ENCODE results near the gene MS4A10. TPM values are rescaled to one million over a fixed set of nuclear protein-coding genes. Genes with fewer than 3 reads are reported as not detected.

Gene MS4A10
- not detected for total RNA-seq

GRCh38 chr11:60785136-60785535, at the start of gene MS4A10:
TSS of gene MS4A10 (plus strand) at chr11:60785333. CDS start at chr11:60790336, 5,003 bp downstream.
- Histone ChIP-seq H3K36me3 (no peaks in the 10 kb centered on the region), H3K4me3 (no peak within 1 kb of the TSS), H3K9me3 (no peaks in the 10 kb centered on the region), H3K27ac (no peak within 1 kb of the TSS), H3K27me3 (no peaks in the 10 kb centered on the region), H3K4me1 (no peaks in the 10 kb centered on the region)
- intact Hi-C loops (cut with DNase I; ENCODE audit: low total_unique reads), result no loop called here
- TF ChIP-seq POLR2AphosphoS5 (IDR thresholded peaks at IDR 0.05) (no peak), CTCF (IDR thresholded peaks at IDR 0.05) (no peak)
- DNase-seq (ENCODE audit: low spot score in 2 of 2), result no peak

GRCh38 chr11:60739114-60739513, 46.0 kb upstream of the MS4A10 start:
- no peak for TF ChIP-seq CTCF (IDR thresholded peaks at IDR 0.05)
- no peak for TF ChIP-seq POLR2A (IDR thresholded peaks at IDR 0.05)
- no peak for TF ChIP-seq POLR2AphosphoS5 (IDR thresholded peaks at IDR 0.05)
- H3K36me3 ChIP-seq, result no peaks in the 10 kb centered on the region
- H3K27ac ChIP-seq, result no peak overlapping the region
- no peak for DNase-seq (ENCODE audit: low spot score in 2 of 2)
- H3K4me1 ChIP-seq, result no peaks in the 10 kb centered on the region
- H3K9me3 ChIP-seq, result no peaks in the 10 kb centered on the region
- H3K27me3 ChIP-seq, result peaks cover 0 to 5% of the 10 kb centered on the region in 2 donors
- no peak overlapping the region for H3K4me3 ChIP-seq
- intact Hi-C loops (cut with DNase I; ENCODE audit: low total_unique reads), result no loop called here

DNA sequence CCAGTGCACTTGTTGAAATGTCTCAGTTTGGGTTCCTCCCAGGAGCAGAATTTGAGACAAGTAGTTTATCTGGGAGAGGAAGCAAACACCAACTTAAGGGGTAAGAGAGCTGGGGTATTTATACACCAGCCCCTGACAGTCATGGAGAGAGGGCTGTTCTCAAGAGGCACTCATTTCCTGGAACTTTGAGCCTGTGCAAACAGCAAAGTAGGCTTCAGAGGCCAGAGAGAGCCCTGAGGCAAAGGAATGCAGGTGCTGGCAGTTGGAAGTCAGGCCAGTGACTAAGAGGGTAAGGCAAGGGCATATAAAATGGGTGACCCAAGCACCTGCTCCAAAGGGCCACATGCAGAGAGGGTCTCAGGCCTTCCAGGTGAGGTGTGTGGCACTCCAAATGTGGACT, 44.6 kb upstream of the MS4A10 start:
- H3K27me3 ChIP-seq, result peaks cover 0 to 5% of the 10 kb centered on the region in 2 donors
- H3K36me3 ChIP-seq, result no peaks in the 10 kb centered on the region
- no peak for TF ChIP-seq POLR2A (IDR thresholded peaks at IDR 0.05)
- no peak for TF ChIP-seq POLR2AphosphoS5 (IDR thresholded peaks at IDR 0.05)
- no peak for DNase-seq (ENCODE audit: low spot score in 2 of 2)
- H3K9me3 ChIP-seq, result no peaks in the 10 kb centered on the region
- H3K27ac ChIP-seq, result no peak overlapping the region
- H3K4me1 ChIP-seq, result no peaks in the 10 kb centered on the region
- no peak overlapping the region for H3K4me3 ChIP-seq
- intact Hi-C loops (cut with DNase I; ENCODE audit: low total_unique reads), result no loop called here

DNA sequence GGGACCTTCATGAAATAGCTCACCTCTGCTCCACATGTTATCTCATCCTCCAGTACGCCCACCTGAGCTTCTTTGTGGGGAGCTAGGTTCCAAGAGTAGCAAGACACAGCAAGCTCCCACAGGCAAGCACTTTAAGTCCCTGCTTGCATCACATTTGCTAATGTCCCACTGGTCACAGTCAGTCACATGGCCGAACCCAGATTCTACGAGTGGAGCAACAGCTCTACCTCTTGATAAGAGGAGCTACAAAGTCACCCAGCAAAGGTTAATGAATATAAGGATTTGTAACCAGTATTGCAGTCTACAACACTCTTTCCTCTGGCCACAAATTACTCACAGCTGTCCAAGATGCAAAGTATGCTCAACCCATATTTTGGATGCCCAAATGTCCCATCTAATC, 43.7 kb upstream of the MS4A10 start:
- Histone ChIP-seq H3K9me3 (no peaks in the 10 kb centered on the region), H3K4me1 (no peaks in the 10 kb centered on the region), H3K27ac (no peak overlapping the region), H3K4me3 (no peak overlapping the region), H3K27me3 (peaks cover 0 to 5% of the 10 kb centered on the region in 2 donors), H3K36me3 (no peaks in the 10 kb centered on the region)
- DNase-seq (ENCODE audit: low spot score in 2 of 2), result no peak
- TF ChIP-seq POLR2AphosphoS5 (IDR thresholded peaks at IDR 0.05), result no peak
- no peak for TF ChIP-seq CTCF (IDR thresholded peaks at IDR 0.05)
- TF ChIP-seq POLR2A (IDR thresholded peaks at IDR 0.05), result no peak
- intact Hi-C loops (cut with DNase I; ENCODE audit: low total_unique reads), result no loop called here

GRCh38 chr11:60743058-60743457, 42.1 kb upstream of the MS4A10 start:
- no peaks in the 10 kb centered on the region for H3K9me3 ChIP-seq
- H3K4me1 ChIP-seq, result no peaks in the 10 kb centered on the region
- intact Hi-C loops (cut with DNase I; ENCODE audit: low total_unique reads), result no loop called here
- no peak overlapping the region for H3K27ac ChIP-seq
- TF ChIP-seq POLR2A (IDR thresholded peaks at IDR 0.05) (no peak), POLR2AphosphoS5 (IDR thresholded peaks at IDR 0.05) (no peak), CTCF (IDR thresholded peaks at IDR 0.05) (no peak)
- no peaks in the 10 kb centered on the region for H3K36me3 ChIP-seq
- DNase-seq (ENCODE audit: low spot score in 2 of 2), result no peak
- peaks cover 0 to 5% of the 10 kb centered on the region in 2 donors for H3K27me3 ChIP-seq
- H3K4me3 ChIP-seq, result no peak overlapping the region

DNA sequence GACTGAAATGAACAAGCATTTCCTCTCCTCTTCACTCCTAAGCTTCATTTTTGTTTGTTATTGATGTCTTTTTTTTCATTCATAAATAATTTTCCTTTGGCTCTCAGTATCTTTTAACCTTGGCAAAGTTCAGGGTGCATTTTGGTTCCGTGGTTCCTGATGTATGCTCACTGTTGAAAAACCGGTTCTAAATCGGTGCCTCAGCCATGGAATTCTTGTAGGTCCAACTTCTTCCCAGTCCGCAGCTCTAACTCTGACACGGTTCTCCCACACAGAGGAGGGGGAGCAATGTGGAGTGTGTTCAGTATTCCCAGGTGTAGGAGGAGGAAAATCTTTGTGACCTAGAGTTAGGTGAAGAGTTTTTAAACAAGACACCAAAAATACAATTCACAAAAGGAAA, 41.0 kb upstream of the MS4A10 start:
- no peak for TF ChIP-seq POLR2AphosphoS5 (IDR thresholded peaks at IDR 0.05)
- no peak for TF ChIP-seq CTCF (IDR thresholded peaks at IDR 0.05)
- no peak for TF ChIP-seq POLR2A (IDR thresholded peaks at IDR 0.05)
- no peak overlapping the region for H3K27ac ChIP-seq
- H3K36me3 ChIP-seq, result no peaks in the 10 kb centered on the region
- intact Hi-C loops (cut with DNase I; ENCODE audit: low total_unique reads), result no loop called here
- no peaks in the 10 kb centered on the region for H3K4me1 ChIP-seq
- no peaks in the 10 kb centered on the region for H3K9me3 ChIP-seq
- peaks cover 0 to 3% of the 10 kb centered on the region in 2 donors for H3K27me3 ChIP-seq
- no peak for DNase-seq (ENCODE audit: low spot score in 2 of 2)
- H3K4me3 ChIP-seq, result no peak overlapping the region

Data from breast epithelium (tissue), 4 donors.